Measurements from ENCODE around the gene CGNL1.
A peak's percentile ranks its signal among the peaks of the same experiment; 100 is the strongest.

The CGNL1 gene

DNA sequence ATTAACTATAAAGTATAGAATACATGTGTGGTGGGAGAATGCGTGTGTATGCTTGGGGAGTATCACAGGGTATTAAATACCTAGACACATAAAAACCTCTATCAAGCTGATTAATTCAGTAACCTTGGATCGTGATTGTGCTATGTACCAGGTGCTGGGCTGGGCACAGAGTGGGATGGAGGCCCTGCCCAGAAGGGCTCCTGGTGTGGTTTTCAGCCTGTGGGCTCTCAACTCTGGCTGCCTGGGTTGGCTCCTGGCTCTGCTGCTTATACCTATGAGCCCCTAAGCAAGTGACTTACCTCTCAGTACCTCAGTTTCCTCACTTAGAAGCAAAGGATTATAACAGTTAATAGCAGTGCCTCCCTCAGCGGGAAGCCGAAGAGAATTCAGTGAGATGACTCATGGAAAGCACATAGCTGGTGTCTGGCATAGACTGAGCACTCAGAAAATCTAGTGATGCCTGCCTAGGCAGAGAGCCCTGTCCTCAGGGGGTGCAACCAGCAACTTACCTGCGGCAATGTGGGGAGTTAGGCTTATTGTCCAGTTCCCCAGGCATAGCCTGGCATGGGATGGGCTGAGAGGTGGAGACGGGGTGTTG lies 124.8 kb downstream of the CGNL1 start:
- no peak for DNase-seq

- no peak for DNase-seq
Measured at GRCh38 chr15:57502116-57502515, 125.8 kb downstream of the CGNL1 start.

- DNase-seq = no peak
Measured at GRCh38 chr15:57503051-57503702, 126.9 kb downstream of the CGNL1 start.

- no peak for DNase-seq
Measured at GRCh38 chr15:57503911-57504598, 127.8 kb downstream of the CGNL1 start.

DNA sequence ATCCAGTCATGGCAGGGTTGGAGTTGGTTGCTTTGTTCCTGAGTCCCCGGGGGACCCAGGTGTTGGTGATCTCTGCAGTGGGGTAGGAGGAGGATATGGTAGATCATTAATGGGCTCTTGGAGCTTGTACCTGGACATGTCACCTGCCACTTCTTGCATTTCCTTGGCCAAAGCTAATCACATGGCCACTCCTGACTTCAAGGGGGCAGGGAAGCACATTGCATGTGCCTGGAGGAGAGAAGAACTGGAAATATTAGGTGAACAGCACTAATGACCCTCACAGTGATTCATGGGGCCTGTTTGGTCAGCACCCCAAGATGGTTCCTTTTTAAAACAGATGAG lies 128.3 kb downstream of the CGNL1 start:
- DNase-seq = no peak

- no peak for DNase-seq
Measured at GRCh38 chr15:57505056-57505715, 128.9 kb downstream of the CGNL1 start.

GRCh38 chr15:57505949-57506391 lies 129.7 kb downstream of the CGNL1 start:
- DNase-seq = no peak

- no peak for DNase-seq
Measured at GRCh38 chr15:57506422-57506821, 130.1 kb downstream of the CGNL1 start.

DNA sequence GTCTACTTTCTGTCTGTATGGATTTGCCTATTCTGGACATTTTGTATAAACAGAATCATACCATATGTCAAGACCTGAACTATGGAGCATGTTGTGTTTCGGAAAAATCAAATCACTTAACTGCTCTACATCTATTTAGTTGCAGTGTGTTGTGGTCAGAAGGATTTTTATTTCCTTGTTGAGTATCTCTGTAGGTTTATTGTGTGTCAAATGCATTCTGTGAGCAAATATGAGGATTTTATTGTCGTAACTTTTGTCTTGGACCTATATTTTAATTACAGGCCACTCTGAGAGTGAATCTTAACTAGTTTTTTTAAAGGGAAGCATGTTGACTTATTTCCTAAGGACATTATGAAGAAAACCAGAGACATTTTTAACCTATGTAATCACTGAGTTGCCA lies 130.8 kb downstream of the CGNL1 start:
- DNase-seq = no peak

- DNase-seq = no peak
Measured at GRCh38 chr15:57509126-57509525, 132.8 kb downstream of the CGNL1 start.

DNA sequence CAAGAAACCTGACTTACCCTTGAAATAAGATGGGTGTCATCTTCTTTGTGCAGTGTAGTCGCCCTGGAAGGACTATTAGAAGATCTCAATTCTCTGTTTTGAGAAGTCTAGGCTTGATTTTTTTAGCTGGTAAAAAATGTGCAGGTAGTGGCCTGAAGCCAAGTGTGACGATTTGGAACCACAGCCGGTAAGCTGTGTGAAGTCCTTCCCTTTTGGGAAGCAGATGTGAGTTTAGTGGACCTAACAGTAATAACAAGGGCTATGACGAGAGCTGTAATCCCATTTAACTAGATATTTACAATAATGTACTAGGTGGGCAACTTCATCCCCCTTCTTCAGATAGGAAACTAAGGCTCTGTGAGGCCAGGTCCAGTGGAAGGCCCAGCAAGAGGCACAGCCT lies 133.7 kb downstream of the CGNL1 start:
- DNase-seq = peak in 1 of 2 donors; percentile 7

DNA sequence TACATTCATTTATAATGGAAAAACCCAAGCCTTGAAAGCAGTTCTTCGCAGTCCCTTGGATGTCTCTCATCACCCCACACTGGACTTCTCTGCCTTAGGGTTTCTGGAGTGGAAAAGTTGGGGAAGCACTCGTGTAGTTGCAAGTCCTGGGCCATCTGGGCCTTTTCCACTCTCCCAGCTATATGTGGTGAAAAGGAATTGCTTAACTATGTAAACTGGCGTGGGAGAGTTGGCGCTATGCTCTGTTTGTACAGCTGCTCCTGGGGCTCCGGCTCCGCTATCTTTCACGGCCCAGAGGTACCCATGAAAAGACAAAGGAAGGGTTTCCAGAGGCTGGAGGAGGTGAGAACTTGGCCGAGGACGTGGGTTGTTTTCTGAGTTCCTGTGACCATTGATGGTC lies 134.3 kb downstream of the CGNL1 start:
- no peak for DNase-seq

- no peak for DNase-seq
Measured at GRCh38 chr15:57516327-57517029, 140.2 kb downstream of the CGNL1 start.

DNA sequence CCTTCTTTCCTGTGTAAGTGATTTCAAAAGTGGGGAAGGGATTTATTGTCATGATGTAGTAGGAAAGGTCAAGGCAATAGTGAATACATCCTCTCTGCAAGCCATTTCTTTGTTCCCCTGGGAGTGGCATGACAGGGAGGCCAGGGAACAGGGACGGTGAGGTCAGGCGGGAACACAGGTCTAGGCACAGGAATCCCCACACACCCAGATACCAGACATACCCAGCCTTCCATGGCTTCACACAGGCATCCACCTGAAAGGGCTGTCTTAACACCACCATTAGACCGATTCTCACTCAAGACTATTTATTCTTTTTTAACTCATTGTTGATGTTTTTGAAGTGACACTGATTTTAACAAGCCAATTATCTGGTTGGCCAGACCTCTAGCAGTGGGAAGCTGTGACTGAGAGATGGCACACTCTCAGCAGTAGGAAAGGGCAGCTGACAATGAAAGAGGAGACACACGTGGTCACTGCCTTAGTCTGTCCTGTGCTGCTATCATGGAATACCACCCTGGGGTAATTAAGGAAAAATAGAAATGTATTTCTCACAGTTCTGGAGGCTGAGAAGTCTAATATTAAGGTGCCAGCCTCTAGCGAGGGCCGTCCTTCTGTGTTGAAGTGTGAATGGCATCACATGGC lies 140.8 kb downstream of the CGNL1 start:
- no peak for DNase-seq

- no peak for DNase-seq
Measured at GRCh38 chr15:57518779-57519405, 142.6 kb downstream of the CGNL1 start.

DNA sequence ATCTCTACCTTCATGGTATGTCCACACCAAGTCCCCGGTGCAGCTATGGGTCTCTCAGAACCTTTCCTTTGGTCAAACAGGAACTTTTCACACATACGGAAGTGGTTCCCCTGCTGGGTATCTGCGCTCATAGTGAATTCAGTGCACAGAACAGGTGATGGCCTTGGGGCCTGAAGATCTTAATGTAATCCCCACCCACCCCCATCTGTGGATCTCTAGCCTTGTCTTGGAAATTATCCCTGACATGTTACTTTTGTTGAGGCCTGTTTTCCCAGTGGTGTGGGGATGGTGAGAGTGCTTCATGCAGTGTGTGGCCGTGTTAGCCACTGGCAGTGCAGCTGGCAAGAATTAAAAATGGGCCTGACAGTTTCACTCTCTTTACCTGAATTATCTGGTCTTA lies 143.5 kb downstream of the CGNL1 start:
- no peak for DNase-seq

GRCh38 chr15:57521503-57521902 lies 145.2 kb downstream of the CGNL1 start:
- DNase-seq = no peak

GRCh38 chr15:57522148-57522547 lies 145.8 kb downstream of the CGNL1 start:
- DNase-seq = no peak

GRCh38 chr15:57525581-57525980 lies 149.3 kb downstream of the CGNL1 start:
- no peak for DNase-seq

DNA sequence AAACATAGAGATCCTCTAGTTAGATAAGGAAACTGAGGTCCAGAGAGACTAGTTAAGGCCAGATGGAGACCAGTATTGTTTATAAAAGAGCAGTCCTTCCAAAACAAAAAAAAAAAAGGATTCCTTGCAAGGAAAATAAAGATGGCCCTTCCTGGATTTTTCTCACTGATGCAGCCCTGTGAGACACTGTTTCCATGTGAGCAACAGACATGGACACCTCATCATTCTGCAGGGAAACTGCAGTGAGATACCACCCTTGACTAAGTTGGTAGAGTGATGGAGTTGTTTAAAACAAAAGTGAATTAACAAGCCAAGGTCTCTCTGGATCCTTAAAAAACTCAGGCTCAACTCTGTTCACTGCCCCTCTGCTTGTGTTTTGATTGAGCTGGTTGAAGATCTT lies 149.8 kb downstream of the CGNL1 start:
- DNase-seq = no peak

DNA sequence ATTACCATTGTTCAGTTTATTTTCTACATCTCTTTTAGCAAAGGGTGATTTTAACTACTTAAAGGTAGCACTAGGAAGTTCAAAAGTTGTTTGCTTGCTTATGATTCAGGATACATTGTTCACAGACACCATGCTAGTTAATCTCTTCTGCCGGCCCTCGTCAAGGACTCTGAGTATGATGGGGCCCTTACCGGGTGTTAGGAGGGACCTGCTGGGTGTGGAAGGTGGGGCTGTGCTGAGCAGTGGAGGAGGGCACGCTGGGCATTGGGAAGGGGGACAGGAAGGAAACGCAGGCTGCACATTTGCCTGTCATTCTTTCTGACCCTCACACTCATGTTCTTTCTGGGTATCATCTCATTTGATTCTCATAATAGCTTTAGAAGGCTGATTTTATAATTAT lies 150.3 kb downstream of the CGNL1 start:
- no peak for DNase-seq

DNA sequence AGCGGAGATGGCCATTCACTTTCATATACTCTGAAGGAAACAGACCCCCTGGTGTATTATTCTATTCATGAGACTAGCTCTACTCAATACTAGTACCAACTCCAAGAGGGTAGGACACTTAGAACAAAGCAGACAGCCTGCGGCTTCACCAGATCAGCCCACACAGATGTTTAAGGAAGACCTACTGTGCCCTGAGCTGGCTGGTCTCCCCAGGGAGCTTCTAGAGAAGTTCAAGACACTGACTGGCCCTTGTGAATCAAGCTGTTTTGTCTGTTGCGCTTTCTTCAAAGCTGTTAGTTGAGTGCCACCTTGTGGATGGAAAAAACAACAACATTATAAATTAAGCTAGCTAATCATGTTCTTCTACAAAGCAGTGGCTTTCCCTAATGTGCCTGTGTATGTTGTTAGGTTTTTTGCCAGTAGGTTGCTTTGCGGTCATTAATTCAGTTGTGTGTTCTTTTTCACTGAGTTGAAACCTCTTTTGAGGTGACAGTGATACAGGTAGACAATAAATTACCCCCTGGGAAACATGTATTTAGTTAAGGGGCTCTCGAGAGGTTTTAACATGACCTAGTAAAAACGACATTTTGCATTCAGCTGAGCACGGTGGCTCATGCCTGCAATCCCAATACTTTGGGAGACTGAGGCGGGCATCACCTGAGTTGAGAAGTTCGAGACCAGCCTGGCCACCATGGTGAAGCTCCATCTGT lies 151.2 kb downstream of the CGNL1 start:
- DNase-seq = peak; percentile 44 to 67

All from CD4-positive, alpha-beta T cell treated with Interferon alpha-2 for 1 hour (primary cell).